Measurements from ENCODE around the gene PELI2.
A peak's percentile ranks its signal among the peaks of the same experiment; 100 is the strongest.

GRCh38 chr14:56135001-56135400 is 16.8 kb downstream of the PELI2 start:
- TF ChIP-seq CTCF (IDR thresholded peaks at IDR 0.05; ENCODE audit: low read length), result peak; percentile 16; the same call in 1 of the 2 replicates
- TF ChIP-seq EZH2 (IDR thresholded peaks at IDR 0.05; ENCODE audit: borderline replicate concordance, low read length), result no peak

Measured in OCI-LY1 (cell line).